ENCODE results near the gene TMEM242.

TMEM242 gene

GRCh38 chr6:157293780-157294179 is 29.5 kb downstream of the TMEM242 start:
- DNase-seq (ENCODE audit: low spot score): no peak
- no peak for TF ChIP-seq CTCF (IDR thresholded peaks at IDR 0.05; ENCODE audit: borderline replicate concordance, control extremely low read depth, extremely low read depth, insufficient read depth, missing control alignments)
- in situ Hi-C loops (cut with MboI; ENCODE audit: low sequenced_read_pairs, unreplicated experiment): no loop called here

- no peak for TF ChIP-seq CTCF (IDR thresholded peaks at IDR 0.05; ENCODE audit: borderline replicate concordance, control extremely low read depth, extremely low read depth, insufficient read depth, missing control alignments)
- DNase-seq (ENCODE audit: low spot score): no peak
- in situ Hi-C loops (cut with MboI; ENCODE audit: low sequenced_read_pairs, unreplicated experiment): no loop called here
Measured at GRCh38 chr6:157292202-157292601, 31.1 kb downstream of the TMEM242 start.

GRCh38 chr6:157291356-157291755 is 32.0 kb downstream of the TMEM242 start:
- in situ Hi-C loops (cut with MboI; ENCODE audit: low sequenced_read_pairs, unreplicated experiment): no loop called here
- DNase-seq (ENCODE audit: low spot score): no peak
- TF ChIP-seq CTCF (IDR thresholded peaks at IDR 0.05; ENCODE audit: borderline replicate concordance, control extremely low read depth, extremely low read depth, insufficient read depth, missing control alignments): no peak

- in situ Hi-C loops (cut with MboI; ENCODE audit: low sequenced_read_pairs, unreplicated experiment): no loop called here
- no peak for DNase-seq (ENCODE audit: low spot score)
- TF ChIP-seq CTCF (IDR thresholded peaks at IDR 0.05; ENCODE audit: borderline replicate concordance, control extremely low read depth, extremely low read depth, insufficient read depth, missing control alignments): no peak
Measured at GRCh38 chr6:157290797-157291196, 32.5 kb downstream of the TMEM242 start.

GRCh38 chr6:157289764-157290163 is 33.6 kb downstream of the TMEM242 start:
- no peak for DNase-seq (ENCODE audit: low spot score)
- in situ Hi-C loops (cut with MboI; ENCODE audit: low sequenced_read_pairs, unreplicated experiment): no loop called here
- no peak for TF ChIP-seq CTCF (IDR thresholded peaks at IDR 0.05; ENCODE audit: borderline replicate concordance, control extremely low read depth, extremely low read depth, insufficient read depth, missing control alignments)

- DNase-seq (ENCODE audit: low spot score): no peak
- in situ Hi-C loops (cut with MboI; ENCODE audit: low sequenced_read_pairs, unreplicated experiment): no loop called here
Measured at GRCh38 chr6:157288575-157288974, 34.7 kb downstream of the TMEM242 start.

More at GRCh38 chr6:157288575-157288974, 34.7 kb downstream of the TMEM242 start:
- TF ChIP-seq CTCF (IDR thresholded peaks at IDR 0.05; ENCODE audit: borderline replicate concordance, control extremely low read depth, extremely low read depth, insufficient read depth, missing control alignments): no peak
